H54 (cell line): ENCODE measurements around the gene LINC01488.

Experiments used
- DNase-seq: peaks from one replicate; pipeline ENCODE4 v3.0.0; 2011; ENCODE audit warnings: low spot score, mixed read lengths; ENCODE audit not compliant: insufficient read length
- FAIRE-seq: peaks from 3 replicates; lab custom pipeline; 2011; peaks lifted over from hg19 to GRCh38; lab: Jason Lieb, UNC
- POLR2A ChIP-seq: IDR thresholded peaks from 2 replicates; pipeline ENCODE4 v1.6.1; 2011; ENCODE audit warnings: low read depth, mild to moderate bottlenecking, low read length

LINC01488 gene

DNA sequence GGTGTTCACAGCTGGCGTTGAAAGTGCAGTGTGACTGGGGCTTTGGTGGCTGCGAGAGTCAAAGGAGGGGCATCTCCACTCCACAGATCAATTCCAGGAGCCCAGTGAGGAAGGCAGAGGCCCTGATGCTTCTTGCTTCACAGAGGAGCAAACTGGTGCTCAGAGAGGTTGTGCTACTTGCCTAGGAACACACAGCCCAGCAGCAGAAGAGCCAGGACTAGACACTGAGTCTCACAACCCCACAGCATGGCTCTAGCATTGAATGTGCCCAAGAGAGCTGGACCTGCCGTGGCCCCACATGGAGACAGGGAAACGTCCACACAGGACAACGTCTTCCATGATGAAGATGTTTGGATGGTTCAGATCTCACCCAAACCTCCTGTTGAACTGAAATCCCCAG is 33.3 kb downstream of the LINC01488 start:
- FAIRE-seq: no peak
- TF ChIP-seq POLR2A: no peak
- DNase-seq: no peak

DNA sequence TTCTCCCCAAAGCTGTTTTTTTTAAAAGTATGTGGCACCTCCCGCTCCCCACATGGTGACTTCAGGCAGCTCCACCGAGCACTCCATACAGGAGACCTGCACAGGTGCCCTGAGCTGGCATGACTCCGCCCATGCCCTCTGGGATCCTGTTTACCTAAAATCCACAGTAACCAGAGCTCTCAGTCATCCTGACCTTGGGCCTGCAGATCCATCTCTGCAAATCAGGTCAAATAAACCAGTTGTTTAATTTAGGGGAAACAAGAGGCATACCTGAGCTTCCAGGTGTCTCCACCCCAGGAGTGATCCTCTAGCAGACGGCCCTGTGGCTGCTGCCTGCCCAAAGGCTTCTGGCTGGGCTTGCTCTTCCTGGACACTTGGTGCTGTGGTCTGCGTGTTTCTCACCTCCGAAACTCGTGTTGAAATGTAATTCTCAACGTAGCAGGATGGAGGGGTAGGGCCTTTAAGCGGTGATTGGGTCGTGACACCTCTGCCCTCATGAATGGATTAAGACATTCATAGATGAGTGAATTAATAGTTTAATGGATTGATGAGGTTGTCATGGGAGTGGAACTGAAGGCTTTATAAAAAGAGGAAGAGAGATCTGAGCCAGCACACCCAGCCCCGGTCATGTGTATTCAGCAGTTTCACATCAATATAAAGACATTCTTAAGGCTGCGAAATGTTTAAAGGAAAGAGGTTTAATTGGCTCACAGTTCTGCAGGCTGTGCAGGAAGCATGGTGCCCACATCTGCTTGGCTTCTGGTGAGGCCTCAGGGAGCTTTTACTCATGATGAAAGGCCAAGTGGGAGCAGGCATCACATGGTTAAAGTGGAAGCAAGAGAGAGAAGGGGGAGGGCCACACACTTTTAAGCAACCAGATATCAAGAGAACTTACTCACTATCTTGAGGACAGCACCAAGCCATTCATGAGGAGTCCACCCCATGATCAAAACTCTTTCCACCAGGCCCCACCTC is 34.1 kb downstream of the LINC01488 start:
- no peak for TF ChIP-seq POLR2A
- FAIRE-seq: no peak
- no peak for DNase-seq

DNA sequence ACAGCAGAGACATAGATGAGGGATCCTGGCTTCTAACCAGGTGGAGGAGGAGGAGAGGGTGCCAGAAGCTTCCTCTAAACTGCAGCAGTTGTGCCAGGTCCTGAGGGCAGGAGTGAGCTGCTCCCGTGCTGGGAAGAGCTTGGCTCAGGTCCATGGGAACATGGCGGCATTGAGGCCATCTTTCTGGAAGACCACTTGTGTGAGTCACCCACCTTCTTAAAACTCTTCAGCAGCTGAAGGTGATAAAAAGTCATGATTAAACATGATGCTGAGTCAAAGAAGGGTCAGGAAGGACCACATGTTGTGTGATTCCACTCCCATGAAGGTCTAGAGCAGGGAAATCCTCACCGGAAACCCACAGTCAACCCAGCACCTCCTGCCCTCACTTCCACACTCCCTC is 35.1 kb downstream of the LINC01488 start:
- TF ChIP-seq POLR2A: no peak
- no peak for DNase-seq

DNA sequence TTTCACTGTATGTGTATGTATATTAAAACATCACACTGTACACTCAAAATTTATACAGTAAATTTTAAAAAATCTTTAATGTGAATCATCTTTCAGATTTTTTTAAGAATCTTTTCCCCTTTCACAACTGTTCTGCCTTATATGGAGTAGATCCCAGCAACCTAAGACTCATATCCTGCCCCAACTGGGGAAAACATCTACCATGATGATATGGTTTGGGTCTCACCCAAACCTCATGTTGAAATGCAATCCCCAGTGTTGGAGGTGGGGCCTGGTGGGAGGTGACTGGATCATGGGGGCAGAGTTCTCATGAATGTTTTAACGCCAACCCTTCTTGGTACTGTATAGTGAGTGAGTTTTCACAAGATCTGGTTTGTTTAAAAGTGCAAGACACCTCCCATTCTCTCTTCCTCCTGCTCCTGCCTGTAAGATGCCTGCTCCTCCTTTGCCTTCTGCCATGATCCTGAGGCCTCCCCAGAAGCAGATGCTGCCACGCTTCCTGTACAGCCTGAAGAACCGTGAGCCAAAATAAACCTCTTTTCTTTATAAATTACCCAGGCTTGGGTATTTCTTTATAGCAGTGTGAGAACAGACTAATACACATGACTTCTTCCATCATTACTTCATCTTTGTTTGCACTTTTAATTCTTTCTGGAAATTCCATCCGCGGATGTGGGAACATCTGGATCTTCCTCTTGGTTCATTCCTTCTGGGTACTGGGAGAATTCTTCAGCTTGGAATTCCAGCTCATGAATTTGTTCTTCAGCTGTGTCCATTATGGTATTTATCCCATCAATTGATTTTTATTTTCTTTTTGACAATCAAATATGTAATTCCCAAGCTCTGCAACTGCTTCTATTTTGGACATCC is 36.9 kb downstream of the LINC01488 start:
- TF ChIP-seq POLR2A: no peak
- no peak for DNase-seq
- FAIRE-seq: no peak

More for the DNA sequence above, 35.1 kb downstream of the LINC01488 start:
- no peak for FAIRE-seq

DNA sequence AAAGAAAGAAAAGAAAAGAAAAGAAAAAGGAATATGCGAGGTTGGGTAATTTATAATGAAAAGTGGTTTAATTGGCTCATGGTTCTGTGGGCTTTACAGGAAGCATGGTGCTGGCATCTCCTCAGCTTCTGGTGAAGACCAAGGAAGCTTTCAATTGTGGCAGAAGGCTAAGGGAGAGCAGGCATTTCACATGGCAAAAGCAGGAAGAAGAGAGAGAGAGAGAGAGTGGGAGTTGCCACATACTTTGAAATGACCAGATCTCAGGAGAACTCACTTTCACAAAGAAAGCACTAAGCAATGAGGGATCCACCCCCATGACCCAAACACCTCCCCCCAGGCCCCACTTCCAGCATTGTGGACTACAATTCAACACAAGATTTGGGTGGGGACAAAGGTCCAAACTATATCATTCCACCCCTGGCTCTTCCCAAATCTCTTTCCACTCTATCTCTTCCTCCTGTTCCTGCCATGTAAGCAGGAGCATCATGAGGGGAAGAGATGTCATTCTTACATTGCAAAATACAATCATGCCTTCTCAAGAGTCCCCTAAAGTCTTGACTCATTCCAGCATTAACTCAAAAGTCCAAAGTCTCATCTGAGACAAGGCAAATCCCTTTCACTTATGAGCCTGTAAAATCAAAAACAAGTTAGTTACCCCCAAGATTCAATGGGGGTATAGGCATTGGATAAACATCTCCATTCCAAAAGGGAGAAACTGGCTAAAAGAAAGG is 38.9 kb downstream of the LINC01488 start:
- FAIRE-seq: no peak
- DNase-seq: no peak
- no peak for TF ChIP-seq POLR2A

DNA sequence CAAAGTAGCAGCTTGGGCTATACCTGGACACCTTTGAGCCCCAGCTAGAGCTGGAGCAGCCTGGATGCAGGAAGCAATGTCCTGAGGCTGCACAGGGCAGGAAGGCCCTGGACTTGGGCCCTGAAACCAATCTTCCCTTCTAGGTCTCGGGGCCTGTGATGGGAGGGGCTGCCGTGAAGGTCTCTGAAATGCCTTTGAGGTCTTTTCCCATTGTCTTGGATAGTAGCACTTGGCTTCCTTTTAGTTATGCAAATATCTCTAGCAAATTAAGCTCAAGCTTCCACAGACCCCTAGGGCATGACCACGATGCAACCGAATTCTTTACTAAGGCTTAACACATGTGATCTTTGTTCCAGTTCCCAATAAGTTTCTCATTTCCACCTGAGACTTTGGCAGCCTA is 40.0 kb downstream of the LINC01488 start:
- no peak for DNase-seq
- no peak for FAIRE-seq
- TF ChIP-seq POLR2A: no peak

DNA sequence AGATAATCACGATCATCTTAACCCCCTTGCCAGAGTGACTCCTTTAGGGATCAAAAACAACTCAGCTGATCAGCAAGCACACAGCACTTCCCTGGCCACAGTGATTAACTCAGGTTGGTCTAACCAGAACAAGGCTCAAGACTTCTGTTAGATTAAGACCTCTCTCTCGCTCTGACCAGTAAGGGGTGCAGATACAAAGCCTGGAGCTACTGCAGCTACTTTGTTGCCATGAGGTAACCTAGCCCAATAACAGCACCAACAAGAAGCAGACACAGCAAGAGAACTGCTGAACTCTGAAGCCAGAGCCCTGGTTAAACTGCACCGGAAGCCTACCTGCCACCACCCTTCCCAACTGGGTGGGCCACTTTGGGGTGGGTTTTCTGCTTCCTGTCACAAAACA is 42.0 kb downstream of the LINC01488 start:
- no peak for TF ChIP-seq POLR2A
- no peak for DNase-seq
- no peak for FAIRE-seq

DNA sequence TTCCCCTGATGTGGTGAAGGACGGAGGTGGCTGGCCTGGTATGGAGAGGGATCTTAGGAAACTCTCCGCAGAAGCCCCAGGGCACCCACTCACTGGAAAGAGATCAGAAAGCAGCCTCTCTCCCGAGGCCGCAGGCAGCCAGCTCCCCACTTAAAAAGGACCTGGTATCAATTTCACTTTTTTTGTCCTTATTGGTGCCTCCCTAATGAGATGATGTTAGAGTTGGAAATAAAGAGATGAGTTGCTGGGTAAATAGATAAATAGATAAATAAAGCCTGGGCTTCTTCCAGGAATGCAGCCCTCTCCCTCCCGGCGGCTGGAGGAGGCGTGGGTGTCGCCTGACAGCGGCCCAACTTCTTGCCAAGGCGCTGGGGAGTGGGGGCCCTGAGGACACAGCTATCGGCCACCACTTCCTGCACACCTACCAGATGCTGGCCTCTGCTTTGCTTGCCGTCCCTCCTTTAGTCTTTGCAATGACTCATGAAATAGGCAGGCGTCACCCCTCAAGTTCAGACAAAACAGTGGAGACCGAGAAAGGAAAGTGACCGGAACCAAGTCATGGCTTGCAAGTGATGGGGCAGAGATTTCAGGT is 42.9 kb downstream of the LINC01488 start:
- no peak for DNase-seq
- no peak for TF ChIP-seq POLR2A
- FAIRE-seq: no peak

DNA sequence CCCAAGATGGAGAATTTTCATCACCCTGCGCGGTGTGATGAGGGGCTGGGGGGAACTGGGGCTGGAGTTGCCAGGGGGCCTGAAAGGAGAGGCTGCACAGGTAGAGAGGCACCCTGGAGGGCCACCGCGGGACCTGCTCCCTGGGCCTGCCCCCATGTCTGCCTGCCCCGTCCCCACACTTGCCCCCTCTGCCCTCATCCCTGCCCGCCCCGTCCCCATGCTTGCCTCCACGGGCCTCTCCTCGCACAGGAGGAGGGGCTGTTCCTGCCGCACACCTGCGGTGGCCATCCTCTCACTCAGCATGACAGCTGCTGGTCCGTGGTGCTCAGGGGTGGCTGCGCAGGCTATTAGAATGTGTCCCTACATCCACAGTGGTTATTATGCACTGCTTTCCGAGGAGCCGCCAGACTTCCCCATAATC is 43.5 kb downstream of the LINC01488 start:
- TF ChIP-seq POLR2A: no peak
- no peak for DNase-seq
- FAIRE-seq: no peak

DNA sequence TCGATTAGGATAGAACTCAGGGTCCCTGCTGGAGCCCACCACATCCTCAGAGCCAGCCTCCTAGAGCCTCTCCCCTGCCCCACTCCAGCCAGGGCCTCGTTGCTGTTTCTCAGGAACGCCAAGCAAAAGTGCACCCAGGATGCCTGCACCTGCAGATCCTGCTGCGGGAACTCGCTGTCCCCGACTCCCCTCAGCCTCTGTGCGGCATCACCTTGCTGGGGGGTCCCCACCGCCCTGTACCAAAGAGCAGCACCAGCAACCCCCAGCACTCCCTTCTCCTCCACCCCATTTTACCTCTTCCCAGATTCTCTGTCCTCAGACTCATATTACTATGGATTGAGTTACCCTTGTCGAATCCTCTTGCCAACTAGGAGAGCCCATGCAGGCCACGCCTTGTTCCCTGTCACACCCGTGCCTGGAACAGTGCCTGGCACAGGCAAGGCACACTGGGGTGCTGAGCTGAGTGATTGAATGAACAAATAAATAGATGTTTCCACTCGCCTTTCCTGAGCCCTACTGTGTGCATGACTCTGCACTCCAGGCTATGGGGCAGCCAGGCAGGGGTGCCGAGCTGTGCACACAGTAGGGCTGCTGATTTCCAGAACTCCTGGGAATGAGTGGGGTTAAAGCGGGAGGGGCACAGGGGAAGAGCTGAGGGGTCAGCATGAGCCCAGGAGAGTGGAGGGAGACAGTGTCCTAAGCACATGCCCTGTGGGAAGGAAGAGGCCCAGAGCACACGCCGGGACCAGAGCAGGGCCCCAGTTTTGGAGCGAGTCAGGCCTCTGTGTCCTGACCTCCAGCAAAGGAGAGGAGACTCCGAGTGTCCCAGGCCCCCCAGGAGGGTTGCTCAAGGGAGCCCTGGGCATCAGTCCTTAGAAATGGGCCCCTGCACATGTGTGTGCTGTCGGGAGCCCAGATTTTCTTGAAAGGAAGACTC is 44.3 kb downstream of the LINC01488 start:
- DNase-seq (no peak), FAIRE-seq (no peak)
- TF ChIP-seq POLR2A: no peak

DNA sequence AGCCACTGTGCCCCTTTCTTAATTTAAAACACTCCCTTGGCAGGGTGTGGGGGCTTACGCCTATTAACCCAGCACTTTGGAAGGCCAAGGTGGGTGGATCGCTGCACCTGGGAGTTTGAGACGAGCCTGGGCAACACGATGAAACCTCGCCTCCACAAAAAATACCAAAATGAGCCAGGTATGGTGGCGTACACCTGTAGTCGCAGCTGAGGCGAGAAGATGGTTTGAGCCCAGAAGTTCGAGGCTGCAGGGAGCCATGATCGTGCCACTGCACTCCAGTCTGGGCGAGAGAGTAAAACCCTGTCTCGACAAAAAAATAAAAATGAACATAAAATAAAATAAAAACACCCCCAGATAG is 45.0 kb downstream of the LINC01488 start:
- TF ChIP-seq POLR2A: no peak
- no peak for DNase-seq
- FAIRE-seq: no peak

DNA sequence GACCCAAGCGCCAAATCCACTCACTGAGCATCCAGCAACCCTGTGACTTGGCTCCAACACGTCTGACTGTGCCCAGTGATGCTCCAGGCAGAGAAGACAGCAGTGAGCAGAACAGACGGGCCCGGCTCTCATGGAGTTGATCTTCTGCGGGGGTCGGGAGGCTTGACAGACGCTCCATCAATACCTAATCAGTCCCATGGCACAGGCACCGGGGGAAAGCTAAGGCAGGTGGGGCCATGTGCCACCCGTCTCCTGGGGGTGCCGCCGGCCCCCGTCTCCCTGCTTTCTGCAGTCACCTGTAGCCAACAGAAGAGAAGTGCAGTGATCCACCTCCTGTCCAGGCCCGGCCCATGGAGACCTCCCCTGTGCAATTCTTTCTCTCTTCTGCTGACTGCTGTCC is 47.5 kb downstream of the LINC01488 start:
- TF ChIP-seq POLR2A: no peak
- no peak for DNase-seq
- no peak for FAIRE-seq
